AG04449 (cell line): Measurements from ENCODE around the gene KRT33A.

Source experiments
- CTCF ChIA-PET: fragments of 350-600 bp; formaldehyde crosslinking; extraction: SDS; loops from one replicate; lab custom pipeline; 2021; ENCODE audit warnings: antibody characterized with exemption; lab: Yijun Ruan, JAX
- POLR2A ChIA-PET: fragments of 400-600, 350-600 bp; formaldehyde crosslinking; extraction: SDS; loops from one replicate; lab custom pipeline; 2020; ENCODE audit warnings: antibody characterized with exemption, inconsistent platforms; lab: Yijun Ruan, JAX
- DNase-seq: peaks from one replicate; pipeline ENCODE4 v3.0.0-alpha.2; 2010; ENCODE audit warnings: low read depth, low spot score
- H3K4me3 ChIP-seq: 2 replicates; pipeline ENCODE4 v1.5.1; 2011; ENCODE audit warnings: low read depth, mild to moderate bottlenecking, control low read depth, low read length
- TF ChIP-seq, protein P1 (sequence below): IDR thresholded peaks from one replicate; pipeline ENCODE4 v1.5.1; 2011; ENCODE audit warnings: mild to moderate bottlenecking, moderate library complexity, low read length, control low read depth, inconsistent platforms; ENCODE audit not compliant: insufficient read depth; ENCODE audit errors: missing control alignments

Gene KRT33A

DNA sequence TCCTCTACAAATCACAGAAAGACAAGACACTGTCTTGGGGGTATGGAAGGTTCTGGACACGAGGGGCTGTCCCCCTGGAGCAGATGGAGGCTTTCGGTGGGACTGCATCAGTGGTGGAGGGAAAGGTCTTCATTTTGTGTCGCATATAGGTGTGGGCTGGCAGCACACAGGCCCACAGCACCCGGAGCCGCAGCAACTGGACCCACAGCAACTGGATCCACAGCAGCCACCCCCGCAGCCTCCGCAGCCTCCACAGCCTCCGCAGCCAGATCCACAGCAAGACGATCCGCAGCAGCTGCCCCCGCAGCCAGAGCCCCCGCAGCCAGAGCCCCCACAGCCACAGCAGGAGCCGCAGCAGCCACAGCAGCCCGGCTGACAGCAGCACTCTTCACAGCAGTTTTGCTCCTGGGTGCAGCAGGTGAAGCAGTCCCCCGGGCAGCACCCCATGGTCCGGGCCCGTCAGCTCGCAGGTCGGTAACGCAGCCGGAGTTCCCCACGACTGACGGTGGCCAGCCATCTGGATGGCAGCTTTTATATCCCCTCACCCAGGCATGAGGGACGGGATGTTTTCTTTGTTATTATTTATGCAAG lies 35.3 kb downstream of the KRT33A start, which contains the start of gene KRTAP17-1:
Gene KRTAP17-1 (minus strand): TSS at position 507 of the 591 bp plus-strand sequence. CDS start 60 bp downstream, at position 447.
- no peak within 1 kb of the TSS for H3K4me3 ChIP-seq
- CTCF ChIA-PET: interaction anchor here (1.2 to 11.4 kb wide), 2 partner anchors 16 to 234 kb away, joined by 4 to 90 read pairs; no protein-coding TSS in a partner anchor
- POLR2A ChIA-PET: no interaction called here
- no peak for DNase-seq
- TF ChIP-seq, protein P1, sequence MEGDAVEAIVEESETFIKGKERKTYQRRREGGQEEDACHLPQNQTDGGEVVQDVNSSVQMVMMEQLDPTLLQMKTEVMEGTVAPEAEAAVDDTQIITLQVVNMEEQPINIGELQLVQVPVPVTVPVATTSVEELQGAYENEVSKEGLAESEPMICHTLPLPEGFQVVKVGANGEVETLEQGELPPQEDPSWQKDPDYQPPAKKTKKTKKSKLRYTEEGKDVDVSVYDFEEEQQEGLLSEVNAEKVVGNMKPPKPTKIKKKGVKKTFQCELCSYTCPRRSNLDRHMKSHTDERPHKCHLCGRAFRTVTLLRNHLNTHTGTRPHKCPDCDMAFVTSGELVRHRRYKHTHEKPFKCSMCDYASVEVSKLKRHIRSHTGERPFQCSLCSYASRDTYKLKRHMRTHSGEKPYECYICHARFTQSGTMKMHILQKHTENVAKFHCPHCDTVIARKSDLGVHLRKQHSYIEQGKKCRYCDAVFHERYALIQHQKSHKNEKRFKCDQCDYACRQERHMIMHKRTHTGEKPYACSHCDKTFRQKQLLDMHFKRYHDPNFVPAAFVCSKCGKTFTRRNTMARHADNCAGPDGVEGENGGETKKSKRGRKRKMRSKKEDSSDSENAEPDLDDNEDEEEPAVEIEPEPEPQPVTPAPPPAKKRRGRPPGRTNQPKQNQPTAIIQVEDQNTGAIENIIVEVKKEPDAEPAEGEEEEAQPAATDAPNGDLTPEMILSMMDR: no peak

DNA sequence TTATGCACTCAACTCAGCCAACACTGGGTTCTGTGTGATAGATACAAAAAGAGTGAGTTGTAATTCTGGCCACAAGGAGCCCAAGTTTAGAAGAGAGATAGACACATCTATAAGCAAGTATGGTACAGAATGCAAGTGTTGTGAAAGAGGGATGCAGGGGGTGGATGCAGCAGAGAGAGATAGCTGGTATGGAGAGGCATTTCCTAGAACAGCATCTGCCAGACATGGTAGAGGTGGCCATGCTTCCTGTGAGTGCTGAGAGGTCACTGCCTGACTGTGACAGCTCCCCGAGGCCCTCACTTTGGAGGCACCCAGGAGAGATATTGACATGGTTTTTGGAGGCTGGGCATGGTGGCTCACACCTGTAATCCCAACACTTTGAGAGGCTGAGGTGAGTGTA lies 39.5 kb downstream of the KRT33A start:
- DNase-seq: no peak
- ChIA-PET POLR2A (no interaction called here), CTCF (interaction anchor here (1.7 kb wide), 1 partner anchor 11 kb away, joined by 12 read pairs; no protein-coding TSS in a partner anchor)
- no peak overlapping the region for H3K4me3 ChIP-seq
- TF ChIP-seq, protein P1: no peak

DNA sequence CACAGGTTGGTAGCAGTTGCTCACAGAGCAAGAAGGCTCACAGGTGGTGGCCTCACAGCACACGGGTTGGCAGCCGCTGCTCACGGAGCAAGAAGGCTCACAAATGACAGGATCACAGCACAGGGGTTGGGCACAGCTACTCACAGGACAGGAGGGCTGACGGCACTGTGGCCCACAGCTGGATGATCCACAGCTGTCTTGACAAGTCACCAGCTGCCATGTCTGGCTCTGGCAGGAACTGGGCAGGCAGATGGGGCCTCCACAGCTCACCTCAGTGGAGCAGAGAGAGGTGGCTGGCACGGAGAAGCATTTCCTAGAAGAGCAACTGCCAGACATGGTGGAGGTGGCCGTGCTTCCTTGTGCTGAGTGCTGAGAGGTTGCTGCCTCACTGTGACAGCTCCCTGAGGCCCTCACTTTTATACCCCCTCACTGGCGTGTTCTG lies 41.7 kb downstream of the KRT33A start, which contains the start of gene KRTAP16-1:
Gene KRTAP16-1 (minus strand): TSS at position 392 of the 442 bp plus-strand sequence. CDS start 56 bp downstream, at position 336.
- TF ChIP-seq, protein P1: no peak
- POLR2A ChIA-PET: no interaction called here
- CTCF ChIA-PET: interaction anchor here (1.7 to 2.6 kb wide), 2 partner anchors 13 to 21 kb away, joined by 7 to 9 read pairs; no protein-coding TSS in a partner anchor

DNA sequence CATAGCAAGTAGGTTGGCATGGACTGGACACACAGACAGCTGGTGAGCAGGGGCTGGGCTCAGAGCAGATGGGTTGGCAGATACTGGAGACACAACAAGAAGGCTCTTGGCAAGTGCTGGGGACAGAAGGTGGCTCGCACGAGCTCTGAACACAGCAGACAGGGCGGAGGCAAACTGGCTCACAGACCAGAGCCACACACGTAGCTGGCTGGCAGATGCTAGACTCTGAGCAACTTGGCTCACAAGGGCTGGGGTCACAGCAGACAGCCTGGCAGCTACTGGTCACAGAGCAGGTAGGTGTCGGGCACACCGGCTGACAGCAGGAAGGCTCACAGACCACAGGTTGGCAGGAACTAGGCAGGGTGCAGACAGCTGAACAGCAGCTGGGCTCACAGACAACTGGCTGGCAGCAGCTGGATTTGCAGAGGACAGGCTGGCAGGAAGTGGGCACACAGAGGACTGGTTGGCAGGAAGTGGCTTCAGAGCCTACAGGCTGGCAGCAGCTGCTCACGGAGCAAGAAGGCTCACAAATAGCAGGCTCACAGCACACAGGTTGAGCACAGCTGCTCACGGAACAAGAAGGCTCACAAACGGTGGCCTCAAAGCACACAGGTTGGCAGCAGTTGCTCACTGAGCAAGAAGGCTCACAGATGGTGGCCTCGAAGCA lies 42.2 kb downstream of the KRT33A start:
- no peak for DNase-seq
- TF ChIP-seq, protein P1: no peak
- CTCF ChIA-PET: interaction anchor here (1.7 to 2.6 kb wide), 2 partner anchors 14 to 22 kb away, joined by 7 to 9 read pairs; no protein-coding TSS in a partner anchor
- H3K4me3 ChIP-seq: no peak overlapping the region
- POLR2A ChIA-PET: no interaction called here

More for the DNA sequence above, 41.7 kb downstream of the KRT33A start, which contains the start of gene KRTAP16-1:
- H3K4me3 ChIP-seq: no peak within 1 kb of the TSS
- DNase-seq: no peak

DNA sequence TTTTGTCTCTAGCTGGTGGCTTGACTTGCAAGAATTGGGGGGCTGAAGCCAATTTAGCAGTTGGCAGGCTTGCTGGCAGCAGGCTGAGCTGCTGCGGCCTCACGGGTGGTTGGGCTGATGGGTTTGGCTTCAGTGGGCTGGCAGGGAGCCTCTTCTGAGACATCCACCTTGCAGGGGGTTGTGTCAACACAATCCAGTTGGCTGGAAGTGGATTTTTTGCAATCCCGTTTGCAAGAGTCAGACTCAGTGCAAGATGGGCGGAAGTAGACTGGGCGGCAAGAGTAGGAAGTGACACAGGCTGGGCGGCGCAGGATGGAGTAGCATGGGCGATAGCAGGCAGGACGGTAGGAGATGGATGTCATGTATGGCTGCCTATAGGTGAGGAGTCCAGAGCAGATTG lies 43.0 kb downstream of the KRT33A start:
- TF ChIP-seq, protein P1: no peak
- no peak overlapping the region for H3K4me3 ChIP-seq
- no peak for DNase-seq
- POLR2A ChIA-PET: no interaction called here
- CTCF ChIA-PET: interaction anchor here (2.6 kb wide), 1 partner anchor 15 kb away, joined by 9 read pairs; no protein-coding TSS in a partner anchor

DNA sequence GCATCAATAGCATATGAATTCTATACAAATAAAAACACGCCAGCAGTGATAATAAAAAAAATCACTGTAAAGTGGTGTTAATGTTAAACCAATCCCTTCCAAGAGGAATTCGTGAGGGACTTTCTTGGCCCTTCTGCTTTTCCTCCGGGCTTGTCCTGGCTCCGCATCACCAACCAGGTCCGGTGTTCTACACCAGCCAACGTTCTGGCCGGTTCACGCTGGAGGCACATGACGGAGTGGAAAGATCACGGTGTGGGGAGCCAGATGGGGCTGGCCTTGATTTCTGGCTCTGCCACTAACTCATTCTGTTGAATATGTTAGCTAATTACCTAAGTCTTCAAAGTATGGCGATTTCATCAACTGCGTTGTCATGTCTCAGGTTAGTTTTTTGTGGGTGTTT lies 46.5 kb downstream of the KRT33A start:
- CTCF ChIA-PET: interaction anchor here (3.0 kb wide), 1 partner anchor 18 kb away, joined by 13 read pairs; no protein-coding TSS in a partner anchor
- no peak for DNase-seq
- TF ChIP-seq, protein P1: no peak
- no peak overlapping the region for H3K4me3 ChIP-seq
- POLR2A ChIA-PET: no interaction called here
